GM12878 (cell line): ENCODE data around the gene LARP1B. TPM values are rescaled to one million over a fixed set of nuclear protein-coding genes. Genes with fewer than 3 reads are reported as not detected.

Experiments
- ATAC-seq: fragments of 200-7000 bp; cut with Tn5 transposase; 3 replicates; pipeline ENCODE4 v1.9.1; 2020; ENCODE audit warnings: mild to moderate bottlenecking, moderate library complexity
- BruUV-seq: library from RNA; stranded (reverse); fragments of 400-500 nt; replicated peaks from 2 replicates; lab custom pipeline; 2021; lab: Mats Ljungman, UMichigan
- CTCF ChIA-PET: fragments of 300-600 bp; sonication (Branson Sonifier 250); formaldehyde crosslinking; extraction: SDS; loops from one replicate; lab custom pipeline; 2021; ENCODE audit warnings: inconsistent platforms; lab: Yijun Ruan, JAX
- POLR2A ChIA-PET: fragments of 350-600 bp; formaldehyde crosslinking; extraction: SDS; loops from one replicate; lab custom pipeline; 2021; ENCODE audit warnings: inconsistent platforms; lab: Charles Lee
- RAD21 ChIA-PET: fragments of 300-600 bp; sonication (Branson Sonifier 250); formaldehyde crosslinking; loops from one replicate; lab custom pipeline; 2023; ENCODE audit warnings: antibody characterized with exemption; ENCODE audit not compliant: unreplicated experiment; lab: Charles Lee
- SMC1A ChIA-PET: fragments of 300-600 bp; sonication (Branson Sonifier 250); formaldehyde crosslinking; loops from one replicate; lab custom pipeline; 2023; ENCODE audit not compliant: unreplicated experiment, uncharacterized antibody; lab: Charles Lee
- DNase-seq: peaks from one replicate; pipeline ENCODE4 v3.0.0-alpha.2; 2011; ENCODE audit warnings: low read depth, low spot score
- FAIRE-seq: peaks from 3 replicates; lab custom pipeline; 2011; peaks lifted over from hg19 to GRCh38; lab: Jason Lieb, UNC
- H2AFZ ChIP-seq: 2 replicates; pipeline ENCODE4 v1.6.0; 2011; ENCODE audit warnings: low read depth, low read length, control low read depth; ENCODE audit not compliant: control insufficient read depth
- H3K27ac ChIP-seq: 2 replicates; pipeline ENCODE4 v1.5.1; 2011; ENCODE audit warnings: control low read depth; ENCODE audit not compliant: control insufficient read depth, insufficient read depth
- H3K27me3 ChIP-seq, 2 experiments: replicated peaks in 1 of 2; 2 replicates each; pipeline versions ENCODE4 v1.6.0 to v1.6.1; 2011; ENCODE audit warnings: low read length in 1 of 2; ENCODE audit not compliant: control insufficient read depth in 2 of 2, insufficient read depth in 2 of 2
- H3K36me3 ChIP-seq, 2 experiments: 2 replicates each; pipeline ENCODE4 v1.5.1; 2011; ENCODE audit warnings: low read length in 1 of 2; ENCODE audit not compliant: control insufficient read depth in 2 of 2, insufficient read depth in 2 of 2
- H3K4me1 ChIP-seq: 2 replicates; pipeline ENCODE4 v1.6.1; 2011; ENCODE audit warnings: mild to moderate bottlenecking, low read length, moderate library complexity, mixed read lengths; ENCODE audit not compliant: control insufficient read depth, insufficient read depth
- H3K4me2 ChIP-seq: 2 replicates; pipeline ENCODE4 v1.6.0; 2011; ENCODE audit warnings: control low read depth; ENCODE audit not compliant: control insufficient read depth, insufficient read depth
- H3K4me3 ChIP-seq: fragments of 200-600 bp; sonication (generic); 2 replicates; pipeline ENCODE4 v1.5.1; 2016
- H3K79me2 ChIP-seq: 2 replicates; pipeline ENCODE4 v1.6.0; 2011; ENCODE audit warnings: low read length; ENCODE audit not compliant: control insufficient read depth, insufficient read depth
- H3K9ac ChIP-seq: 2 replicates; pipeline ENCODE4 v1.8.0; 2011; ENCODE audit warnings: low read length, control low read depth, mixed read lengths; ENCODE audit not compliant: control insufficient read depth, insufficient read depth
- H3K9me3 ChIP-seq: replicated peaks from 3 replicates; pipeline ENCODE4 v1.5.1; 2011; ENCODE audit warnings: mild to moderate bottlenecking, low read length; ENCODE audit not compliant: control insufficient read depth, insufficient read depth
- H4K20me1 ChIP-seq: 2 replicates; pipeline ENCODE4 v1.6.0; 2011; ENCODE audit not compliant: control insufficient read depth, insufficient read depth
- BCL11A ChIP-seq: IDR thresholded peaks from 2 replicates; pipeline ENCODE4 v1.6.1; 2011; ENCODE audit warnings: low read depth, low read length
- ETV6 ChIP-seq, 2 experiments: fragments of 450-650 bp in 1 of 2; IDR thresholded peaks in 1 of 2; conservative IDR thresholded peaks in 1 of 2; 2 replicates each; pipeline ENCODE4 v1.6.1; 2014; ENCODE audit warnings: antibody characterized with exemption in 1 of 2, borderline replicate concordance in 1 of 2, low read depth in 1 of 2, mild to moderate bottlenecking in 1 of 2, moderate library complexity in 1 of 2
- EZH2 ChIP-seq: IDR thresholded peaks from 2 replicates; pipeline ENCODE4 v1.6.1; 2012; ENCODE audit warnings: low read depth, mild to moderate bottlenecking, control low read depth, inconsistent platforms, low read length, borderline replicate concordance; ENCODE audit not compliant: control insufficient read depth
- FOS ChIP-seq: IDR thresholded peaks from 3 replicates; pipeline ENCODE4 v1.6.1; 2011; ENCODE audit warnings: borderline replicate concordance; ENCODE audit not compliant: insufficient read length; ENCODE audit errors: extremely low read depth
- FOXM1 ChIP-seq: IDR thresholded peaks from 2 replicates; pipeline ENCODE4 v1.6.1; 2012; ENCODE audit warnings: low read depth, mild to moderate bottlenecking, inconsistent platforms, low read length, moderate library complexity
- GATAD2B ChIP-seq: fragments of 450-650 bp; conservative IDR thresholded peaks from 2 replicates; pipeline ENCODE4 v1.6.1; 2017; ENCODE audit warnings: low read depth, mild to moderate bottlenecking, moderate library complexity
- HCFC1 ChIP-seq: fragments of 150-350 bp; IDR thresholded peaks from 2 replicates; pipeline ENCODE4 v1.6.1; 2014; ENCODE audit warnings: low read length
- IRF4 ChIP-seq: IDR thresholded peaks from 2 replicates; pipeline ENCODE4 v1.6.1; 2011; ENCODE audit warnings: low read depth, low read length
- POLR2AphosphoS2 ChIP-seq: IDR thresholded peaks from 2 replicates; pipeline ENCODE4 v1.6.1; 2011; ENCODE audit warnings: low read depth, mild to moderate bottlenecking, low read length, improper control_type of control experiment, moderate library complexity
- RBBP5 ChIP-seq: fragments of 200-600 bp; sonication (generic); conservative IDR thresholded peaks from 2 replicates; pipeline ENCODE4 v1.6.1; 2016
- SMARCA5 ChIP-seq: fragments of 450-650 bp; IDR thresholded peaks from 2 replicates; pipeline ENCODE4 v1.6.1; 2017; ENCODE audit warnings: mild to moderate bottlenecking
- STAT3 ChIP-seq: IDR thresholded peaks from 2 replicates; pipeline ENCODE4 v1.6.1; 2011; ENCODE audit warnings: low read depth, low read length, improper control_type of control experiment
- ZNF622 ChIP-seq: fragments of 450-650 bp; IDR thresholded peaks from 2 replicates; pipeline ENCODE4 v1.6.1; 2017; ENCODE audit warnings: mild to moderate bottlenecking, inconsistent platforms
- ZZZ3 ChIP-seq: IDR thresholded peaks from 2 replicates; pipeline ENCODE4 v1.6.1; 2011; ENCODE audit warnings: low read depth; ENCODE audit not compliant: control insufficient read depth, insufficient read length
- whole genome bisulfite sequencing: methylation state at CpG from one replicate; pipeline ENCODE4 v1.1.6; 2016; ENCODE audit warnings: low lambda C conversion rate; ENCODE audit not compliant: insufficient replicate concordance, insufficient coverage; ENCODE audit errors: missing lambda C conversion rate; 5-methylcytosine and 5-hydroxymethylcytosine counted together
- in situ Hi-C: fragments of 300-500 bp; cut with MboI; formaldehyde crosslinking; loops from 9 replicates; pipeline ENCODE4 v1.14.3; 2018; ENCODE audit warnings: mixed read lengths
- intact Hi-C: fragments of 100-400 bp; cut with micrococcal nuclease; formaldehyde crosslinking; loops from one replicate; pipeline ENCODE4 v1.14.2; 2022; ENCODE audit not compliant: unreplicated experiment
- polyA plus RNA-seq, 11 experiments: library from polyadenylated mRNA; depleted of rRNA in 4 of 11; unstranded in 6 of 11; stranded (reverse) in 5 of 11; fragments of >200 nt; fragmentation: Nextera tagmentation in 4 of 11; fragmentation: Illumina TruSeq in 1 of 11; extraction: Ambion mirVana in 4 of 11; extraction: Trizol in 1 of 11; gene quantifications; 1 replicate in 1 of 11; 2 replicates in 10 of 11; pipeline versions ENCODE4 v1.2.1 to v1.2.3, GENCODE V29; 2011 to 2016; ENCODE audit warnings: inconsistent platforms in 2 of 11, missing spikeins in 2 of 11, low read depth in 1 of 11
- total RNA-seq, 4 experiments: library from RNA; depleted of rRNA in 3 of 4; stranded (reverse); fragments of >200 nt in 3 of 4; fragmentation: Illumina TruSeq in 1 of 4; extraction: Trizol in 1 of 4; gene quantifications; 2 replicates each; pipeline versions ENCODE4 v1.2.1 to v1.2.3, GENCODE V29; 2013 to 2021
- TF ChIP-seq, protein P1 (sequence below): fragments of 450-650 bp; formaldehyde crosslinking; IDR thresholded peaks from 2 replicates; pipeline ENCODE4 v1.4.0; 2020; ENCODE audit warnings: mild to moderate bottlenecking, moderate library complexity

The LARP1B gene
- total and polyA plus RNA-seq, 10 of the 15 experiments (the other 5 are each of a cell fraction or from before 2014, with no cell fraction given) = 9.2 to 30.9 (median 14.7) TPM

GRCh38 chr4:128255906-128256305 is 194.8 kb downstream of the LARP1B start:
- Histone ChIP-seq H2AFZ (no peak overlapping the region), H3K4me1 (no peaks in the 10 kb centered on the region), H3K27ac (no peak overlapping the region), H3K9me3 (no peaks in the 10 kb centered on the region; the same call in 2 of the 3 replicates), H3K79me2 (no peaks in the 10 kb centered on the region), H4K20me1 (no peaks in the 10 kb centered on the region), H3K9ac (no peak overlapping the region), H3K27me3 (no peaks in the 10 kb centered on the region), H3K4me2 (no peak overlapping the region), H3K4me3 (no peak overlapping the region)
- POLR2A ChIA-PET = no interaction called here
- no peak for DNase-seq
- RAD21 ChIA-PET = no interaction called here
- SMC1A ChIA-PET = interaction anchor here (1.0 kb wide), 1 partner anchor 25 kb away, joined by 3 read pairs; no protein-coding TSS in a partner anchor
- peak; percentile 29 for ATAC-seq
- no TSS peak for BruUV-seq
- WGBS = 40% methylated on average over 3 of the region's 3 CpGs
- no peak for FAIRE-seq
- in situ Hi-C loops = no loop called here
- CTCF ChIA-PET = interaction anchor here (0.6 kb wide), 1 partner anchor 315 kb away, joined by 3 read pairs; no protein-coding TSS in a partner anchor
- no peak for TF ChIP-seq IRF4
- no peak for TF ChIP-seq GATAD2B
- no peak for TF ChIP-seq SMARCA5
- no peak for TF ChIP-seq ZZZ3
- TF ChIP-seq HCFC1 = no peak
- TF ChIP-seq ZNF622 = no peak
- TF ChIP-seq, protein P1, sequence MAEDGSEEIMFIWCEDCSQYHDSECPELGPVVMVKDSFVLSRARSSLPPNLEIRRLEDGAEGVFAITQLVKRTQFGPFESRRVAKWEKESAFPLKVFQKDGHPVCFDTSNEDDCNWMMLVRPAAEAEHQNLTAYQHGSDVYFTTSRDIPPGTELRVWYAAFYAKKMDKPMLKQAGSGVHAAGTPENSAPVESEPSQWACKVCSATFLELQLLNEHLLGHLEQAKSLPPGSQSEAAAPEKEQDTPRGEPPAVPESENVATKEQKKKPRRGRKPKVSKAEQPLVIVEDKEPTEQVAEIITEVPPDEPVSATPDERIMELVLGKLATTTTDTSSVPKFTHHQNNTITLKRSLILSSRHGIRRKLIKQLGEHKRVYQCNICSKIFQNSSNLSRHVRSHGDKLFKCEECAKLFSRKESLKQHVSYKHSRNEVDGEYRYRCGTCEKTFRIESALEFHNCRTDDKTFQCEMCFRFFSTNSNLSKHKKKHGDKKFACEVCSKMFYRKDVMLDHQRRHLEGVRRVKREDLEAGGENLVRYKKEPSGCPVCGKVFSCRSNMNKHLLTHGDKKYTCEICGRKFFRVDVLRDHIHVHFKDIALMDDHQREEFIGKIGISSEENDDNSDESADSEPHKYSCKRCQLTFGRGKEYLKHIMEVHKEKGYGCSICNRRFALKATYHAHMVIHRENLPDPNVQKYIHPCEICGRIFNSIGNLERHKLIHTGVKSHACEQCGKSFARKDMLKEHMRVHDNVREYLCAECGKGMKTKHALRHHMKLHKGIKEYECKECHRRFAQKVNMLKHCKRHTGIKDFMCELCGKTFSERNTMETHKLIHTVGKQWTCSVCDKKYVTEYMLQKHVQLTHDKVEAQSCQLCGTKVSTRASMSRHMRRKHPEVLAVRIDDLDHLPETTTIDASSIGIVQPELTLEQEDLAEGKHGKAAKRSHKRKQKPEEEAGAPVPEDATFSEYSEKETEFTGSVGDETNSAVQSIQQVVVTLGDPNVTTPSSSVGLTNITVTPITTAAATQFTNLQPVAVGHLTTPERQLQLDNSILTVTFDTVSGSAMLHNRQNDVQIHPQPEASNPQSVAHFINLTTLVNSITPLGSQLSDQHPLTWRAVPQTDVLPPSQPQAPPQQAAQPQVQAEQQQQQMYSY (CRISPR knock-in tag) = no peak
- no peak for TF ChIP-seq RBBP5
- TF ChIP-seq EZH2 = no peak
- no peak for TF ChIP-seq POLR2AphosphoS2
- TF ChIP-seq STAT3 = no peak
- TF ChIP-seq FOS = no peak
- no peak for TF ChIP-seq BCL11A
- TF ChIP-seq FOXM1 = no peak
- TF ChIP-seq ETV6 (conservative IDR thresholded peaks at IDR 0.05 in 1 of 2, IDR thresholded peaks at IDR 0.05 in 1 of 2; ENCODE audit: borderline replicate concordance in 1 of 2, low read depth in 1 of 2) = no peak
- TF ChIP-seq, all 136 proteins: peak for 0
- H3K36me3 ChIP-seq = no peaks in the 10 kb centered on the region
- intact Hi-C loops = no loop called here
